ENCODE data around the gene TNFAIP2. TPM values are rescaled to one million over a fixed set of nuclear protein-coding genes. Genes with fewer than 3 reads are reported as not detected.

TNFAIP2 gene
- total RNA-seq, 1 donor: 240 TPM

DNA sequence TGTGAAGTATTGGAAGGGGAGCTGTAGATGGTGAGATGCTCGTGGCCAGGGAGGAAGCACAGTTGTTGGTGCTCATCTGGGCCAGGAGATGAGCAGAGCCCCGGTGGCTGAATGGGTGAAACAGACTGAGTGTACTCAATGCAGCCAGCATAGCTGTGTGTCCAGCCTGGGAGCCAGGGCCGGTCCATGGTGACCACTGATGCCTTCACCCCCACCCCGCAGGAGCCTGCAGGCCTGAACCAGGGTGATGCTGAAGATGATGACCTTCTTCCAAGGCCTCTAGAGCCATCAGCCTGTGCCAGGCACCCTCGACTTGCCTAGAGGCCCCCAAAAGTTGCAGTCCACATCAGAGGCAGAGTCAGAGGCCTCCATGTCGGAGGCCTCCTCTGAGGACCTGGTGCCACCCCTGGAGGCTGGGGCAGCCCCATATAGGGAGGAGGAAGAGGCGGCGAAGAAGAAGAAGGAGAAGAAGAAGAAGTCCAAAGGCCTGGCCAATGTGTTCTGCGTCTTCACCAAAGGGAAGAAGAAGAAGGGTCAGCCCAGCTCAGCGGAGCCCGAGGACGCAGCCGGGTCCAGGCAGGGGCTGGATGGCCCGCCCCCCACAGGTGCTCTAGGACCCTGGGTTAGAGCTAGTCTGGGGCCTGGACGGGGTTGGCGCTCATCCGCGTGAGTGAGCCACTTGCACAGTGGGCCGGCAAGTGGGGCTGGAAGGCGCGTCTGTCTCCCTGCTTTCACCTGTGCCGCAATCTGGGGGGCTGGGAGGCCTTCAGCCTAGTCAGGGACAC is 3.0 kb downstream of the TNFAIP2 start:
- no peak for DNase-seq (ENCODE audit: low read depth)
- no peak overlapping the region for H3K4me3 ChIP-seq (ENCODE audit: low read depth, low read length)
- TF ChIP-seq, protein P1, sequence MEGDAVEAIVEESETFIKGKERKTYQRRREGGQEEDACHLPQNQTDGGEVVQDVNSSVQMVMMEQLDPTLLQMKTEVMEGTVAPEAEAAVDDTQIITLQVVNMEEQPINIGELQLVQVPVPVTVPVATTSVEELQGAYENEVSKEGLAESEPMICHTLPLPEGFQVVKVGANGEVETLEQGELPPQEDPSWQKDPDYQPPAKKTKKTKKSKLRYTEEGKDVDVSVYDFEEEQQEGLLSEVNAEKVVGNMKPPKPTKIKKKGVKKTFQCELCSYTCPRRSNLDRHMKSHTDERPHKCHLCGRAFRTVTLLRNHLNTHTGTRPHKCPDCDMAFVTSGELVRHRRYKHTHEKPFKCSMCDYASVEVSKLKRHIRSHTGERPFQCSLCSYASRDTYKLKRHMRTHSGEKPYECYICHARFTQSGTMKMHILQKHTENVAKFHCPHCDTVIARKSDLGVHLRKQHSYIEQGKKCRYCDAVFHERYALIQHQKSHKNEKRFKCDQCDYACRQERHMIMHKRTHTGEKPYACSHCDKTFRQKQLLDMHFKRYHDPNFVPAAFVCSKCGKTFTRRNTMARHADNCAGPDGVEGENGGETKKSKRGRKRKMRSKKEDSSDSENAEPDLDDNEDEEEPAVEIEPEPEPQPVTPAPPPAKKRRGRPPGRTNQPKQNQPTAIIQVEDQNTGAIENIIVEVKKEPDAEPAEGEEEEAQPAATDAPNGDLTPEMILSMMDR (IDR thresholded peaks at IDR 0.05; ENCODE audit: insufficient read depth, low read depth, low read length): no peak

DNA sequence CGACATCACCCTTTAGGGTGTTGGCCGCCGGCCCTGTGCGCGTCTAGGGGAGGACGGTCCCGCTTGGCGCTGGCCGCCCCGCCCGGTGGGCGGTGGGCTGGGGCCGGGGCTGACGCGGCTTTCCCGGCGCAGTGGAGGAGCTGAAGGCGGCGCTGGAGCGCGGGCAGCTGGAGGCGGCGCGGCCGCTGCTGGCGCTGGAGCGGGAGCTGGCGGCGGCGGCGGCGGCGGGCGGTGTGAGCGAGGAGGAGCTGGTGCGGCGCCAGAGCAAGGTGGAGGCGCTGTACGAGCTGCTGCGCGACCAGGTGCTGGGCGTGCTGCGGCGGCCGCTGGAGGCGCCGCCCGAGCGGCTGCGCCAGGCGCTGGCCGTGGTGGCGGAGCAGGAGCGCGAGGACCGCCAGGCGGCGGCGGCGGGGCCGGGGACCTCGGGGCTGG is 3.6 kb downstream of the TNFAIP2 start:
- TF ChIP-seq, protein P1 (IDR thresholded peaks at IDR 0.05; ENCODE audit: insufficient read depth, low read depth, low read length): no peak
- no peak for DNase-seq (ENCODE audit: low read depth)
- H3K4me3 ChIP-seq (ENCODE audit: low read depth, low read length): no peak overlapping the region

- no peak overlapping the region for H3K4me3 ChIP-seq (ENCODE audit: low read depth, low read length)
- TF ChIP-seq, protein P1 (IDR thresholded peaks at IDR 0.05; ENCODE audit: insufficient read depth, low read depth, low read length): no peak
These were observed 4.1 kb downstream of the TNFAIP2 start for GRCh38 chr14:103127356-103127755.

GRCh38 chr14:103127861-103128598 is 4.8 kb downstream of the TNFAIP2 start:
- no peak overlapping the region for H3K4me3 ChIP-seq (ENCODE audit: low read depth, low read length)
- DNase-seq (ENCODE audit: low read depth): no peak
- TF ChIP-seq, protein P1 (IDR thresholded peaks at IDR 0.05; ENCODE audit: insufficient read depth, low read depth, low read length): no peak

More at GRCh38 chr14:103127356-103127755, 4.1 kb downstream of the TNFAIP2 start:
- DNase-seq (ENCODE audit: low read depth): no peak

DNA sequence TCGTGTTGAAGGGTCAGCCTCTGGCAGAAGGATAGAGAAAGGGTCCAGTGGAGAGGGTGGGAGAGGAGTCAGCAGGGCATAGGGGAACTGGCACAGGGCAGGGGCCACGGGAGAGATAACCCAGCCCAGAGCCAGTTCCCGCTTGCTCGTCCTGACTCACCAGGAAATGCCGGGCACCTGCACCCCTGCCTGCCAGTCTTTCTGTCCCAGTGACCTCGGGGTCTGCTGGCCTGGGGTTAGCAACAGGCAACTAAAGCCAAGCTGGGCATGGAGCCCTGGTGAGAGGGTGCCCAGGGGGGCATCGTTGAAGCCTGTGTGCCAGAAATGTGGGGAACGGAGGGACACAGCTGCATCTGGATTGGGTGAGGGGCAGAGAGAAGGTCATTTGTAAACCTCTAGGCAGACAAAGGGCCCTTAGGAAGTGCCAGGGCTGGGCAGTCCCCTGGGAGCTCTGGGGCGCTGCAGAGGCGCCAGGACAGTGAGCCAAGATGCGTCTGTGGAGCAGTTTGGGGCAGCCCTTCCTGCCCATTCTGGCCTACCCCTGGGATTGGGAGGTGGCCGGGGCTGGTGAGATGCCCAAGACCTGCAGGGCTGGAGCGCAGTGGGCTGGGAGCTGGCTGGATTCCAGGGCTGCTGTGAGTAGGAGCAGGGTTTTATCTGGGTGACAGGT is 5.5 kb downstream of the TNFAIP2 start:
- DNase-seq (ENCODE audit: low read depth): no peak
- TF ChIP-seq, protein P1 (IDR thresholded peaks at IDR 0.05; ENCODE audit: insufficient read depth, low read depth, low read length): no peak
- no peak overlapping the region for H3K4me3 ChIP-seq (ENCODE audit: low read depth, low read length)

DNA sequence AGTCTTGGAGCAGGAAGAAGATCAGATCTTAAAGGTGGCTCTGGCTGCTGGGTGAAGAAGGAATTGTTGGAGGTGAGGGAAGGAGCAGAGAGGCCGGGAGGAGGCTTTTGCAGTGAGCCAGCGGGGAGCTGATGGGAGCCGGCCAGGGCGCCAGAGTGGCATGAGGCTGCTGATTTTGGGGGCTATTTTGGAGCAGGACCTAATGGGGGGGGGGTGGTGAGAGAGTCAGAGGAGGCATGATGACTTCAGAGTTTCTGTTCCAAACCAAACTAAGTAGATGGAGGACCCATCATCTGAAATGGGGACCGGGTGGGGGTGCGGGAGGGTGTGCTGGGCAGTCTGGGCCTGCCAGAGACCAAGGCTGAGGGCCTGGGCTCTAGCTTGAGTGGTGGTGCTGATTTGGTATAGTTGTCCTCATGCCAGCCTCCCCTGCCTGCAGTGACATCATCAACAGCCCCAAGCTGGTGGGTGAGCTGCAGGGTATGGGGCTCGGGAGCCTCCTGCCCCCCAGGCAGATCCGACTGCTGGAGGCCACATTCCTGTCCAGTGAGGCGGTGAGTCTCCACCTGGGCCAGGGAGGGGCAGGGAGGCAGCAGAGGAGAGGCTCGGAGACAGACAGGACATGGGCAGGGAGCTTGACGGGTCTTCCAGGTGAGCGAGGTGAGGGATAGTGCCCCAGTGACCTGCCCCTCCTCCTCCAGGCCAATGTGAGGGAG is 6.2 kb downstream of the TNFAIP2 start:
- no peak overlapping the region for H3K4me3 ChIP-seq (ENCODE audit: low read depth, low read length)
- no peak for DNase-seq (ENCODE audit: low read depth)
- TF ChIP-seq, protein P1 (IDR thresholded peaks at IDR 0.05; ENCODE audit: insufficient read depth, low read depth, low read length): no peak

All from fibroblast of villous mesenchyme (primary cell).